Activated naive CD8-positive, alpha-beta T cell treated with anti-CD3 and anti-CD28 coated beads, Interleukin-2, amount 50 U/mL, for 16 hours (primary cell): ENCODE data around the gene GSTO2.

Experiments
- DNase-seq: peaks from one replicate; pipeline ENCODE4 v3.0.0-alpha.2; 2020; ENCODE audit warnings: low read depth, low spot score

Gene GSTO2

DNA sequence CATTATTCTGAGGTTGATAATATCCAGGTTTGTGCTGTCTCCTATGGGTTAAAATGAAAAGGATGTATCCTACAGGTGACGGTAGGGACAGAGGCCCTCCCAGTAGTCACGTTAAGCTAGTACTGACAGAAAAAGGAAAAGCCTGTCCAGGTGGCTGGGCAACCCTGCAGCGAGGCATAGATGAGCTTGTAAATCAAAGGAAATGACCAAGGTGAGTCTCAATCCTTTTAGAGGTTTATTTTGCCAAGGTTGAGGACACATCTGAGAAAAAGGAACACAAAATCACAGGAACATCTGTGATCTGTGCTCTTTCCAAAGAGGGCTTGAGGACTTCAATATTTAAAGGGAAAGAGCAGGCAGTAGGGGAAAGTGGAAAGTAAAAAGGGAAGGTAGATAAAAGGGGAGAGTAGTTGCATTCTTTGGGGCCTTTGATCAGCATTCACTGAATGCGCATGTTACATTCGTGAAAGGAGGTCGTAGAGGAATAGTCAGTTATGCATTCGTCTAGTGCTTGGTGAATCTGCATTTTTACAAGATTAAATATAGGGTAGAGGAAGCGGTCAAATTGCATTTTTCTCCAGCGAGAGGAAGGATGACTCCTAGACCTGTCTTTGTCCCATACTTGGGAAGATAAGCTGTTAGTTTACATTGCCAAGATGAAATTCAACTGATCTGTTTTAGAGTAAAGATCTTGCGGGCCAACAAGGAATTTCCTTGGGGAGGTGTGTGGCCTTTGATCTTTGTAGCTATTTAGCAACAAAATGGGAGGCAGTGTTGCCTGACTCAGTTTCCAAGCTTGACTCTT is 15.2 kb upstream of the GSTO2 start:
- DNase-seq = no peak

DNA sequence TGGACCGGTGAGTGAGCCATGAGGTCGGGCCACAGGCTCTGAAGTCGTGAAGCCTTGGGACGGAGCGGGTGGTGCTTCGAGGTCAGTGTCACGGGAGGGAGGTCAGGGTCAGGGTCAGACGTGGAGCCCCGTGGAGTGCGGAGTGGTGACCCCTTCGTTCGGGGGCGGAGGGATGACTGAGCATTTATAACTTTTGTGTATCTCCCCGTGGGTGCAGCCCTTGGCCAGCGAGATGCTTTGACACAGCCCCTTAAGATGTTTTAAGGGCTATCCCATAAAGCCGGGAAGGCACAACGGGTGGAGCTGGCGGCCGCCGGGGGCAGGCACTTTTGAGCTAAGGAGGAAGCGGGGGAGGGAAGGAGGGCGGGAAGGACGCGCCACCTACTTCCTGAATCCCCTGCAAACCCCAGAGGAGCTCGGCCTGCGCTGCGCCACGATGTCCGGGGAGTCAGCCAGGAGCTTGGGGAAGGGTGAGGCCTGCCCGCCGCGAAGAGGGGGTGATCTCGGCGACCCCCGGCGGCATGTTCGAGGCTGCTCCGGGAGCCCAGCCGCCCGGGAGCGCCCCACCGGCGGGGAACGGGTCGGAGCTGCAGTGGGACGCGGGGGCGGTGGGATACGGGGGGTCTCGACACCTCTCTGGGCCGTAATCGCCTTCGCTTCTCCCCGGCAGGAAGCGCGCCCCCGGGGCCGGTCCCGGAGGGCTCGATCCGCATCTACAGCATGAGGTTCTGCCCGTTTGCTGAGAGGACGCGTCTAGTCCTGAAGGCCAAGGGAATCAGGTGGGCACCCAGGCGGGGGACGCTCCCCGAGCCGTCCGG is 14.3 kb upstream of the GSTO2 start, which contains the start of gene GSTO1:
Gene GSTO1 (plus strand): TSS at position 400 of the 818 bp plus-strand sequence. CDS start 37 bp downstream, at position 437.
- no peak for DNase-seq

DNA sequence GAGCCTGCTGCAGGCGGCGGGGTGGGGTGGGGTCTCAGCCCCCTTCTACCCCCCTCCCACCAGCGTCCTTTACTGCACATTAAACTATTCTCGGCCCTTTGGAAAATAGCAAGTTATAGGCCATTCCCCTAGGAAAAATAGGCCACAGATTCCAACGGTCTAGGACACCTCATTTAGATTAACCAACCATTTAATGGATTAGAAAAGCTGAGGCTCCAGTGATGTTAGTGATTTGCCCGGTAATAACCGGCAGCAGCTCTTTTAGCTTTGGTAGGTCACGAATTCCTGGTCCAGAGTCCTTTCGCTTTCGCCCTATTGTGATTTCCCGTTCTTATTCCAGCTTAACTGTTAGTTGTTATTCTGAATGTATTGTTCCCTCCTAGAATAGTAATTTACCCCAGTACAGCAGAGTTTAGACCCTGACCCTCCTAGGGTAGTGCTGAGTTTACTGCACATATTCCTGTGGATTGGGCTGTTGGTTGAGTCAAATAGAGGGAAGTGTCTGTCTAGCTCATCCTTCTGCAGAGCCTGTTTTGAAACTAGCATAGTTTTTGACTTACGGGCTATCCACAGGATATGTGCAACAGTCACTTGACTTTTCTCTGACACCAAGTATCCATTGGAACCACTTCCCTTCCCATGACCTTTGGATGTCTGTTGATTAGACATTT is 13.5 kb upstream of the GSTO2 start:
- DNase-seq = no peak

DNA sequence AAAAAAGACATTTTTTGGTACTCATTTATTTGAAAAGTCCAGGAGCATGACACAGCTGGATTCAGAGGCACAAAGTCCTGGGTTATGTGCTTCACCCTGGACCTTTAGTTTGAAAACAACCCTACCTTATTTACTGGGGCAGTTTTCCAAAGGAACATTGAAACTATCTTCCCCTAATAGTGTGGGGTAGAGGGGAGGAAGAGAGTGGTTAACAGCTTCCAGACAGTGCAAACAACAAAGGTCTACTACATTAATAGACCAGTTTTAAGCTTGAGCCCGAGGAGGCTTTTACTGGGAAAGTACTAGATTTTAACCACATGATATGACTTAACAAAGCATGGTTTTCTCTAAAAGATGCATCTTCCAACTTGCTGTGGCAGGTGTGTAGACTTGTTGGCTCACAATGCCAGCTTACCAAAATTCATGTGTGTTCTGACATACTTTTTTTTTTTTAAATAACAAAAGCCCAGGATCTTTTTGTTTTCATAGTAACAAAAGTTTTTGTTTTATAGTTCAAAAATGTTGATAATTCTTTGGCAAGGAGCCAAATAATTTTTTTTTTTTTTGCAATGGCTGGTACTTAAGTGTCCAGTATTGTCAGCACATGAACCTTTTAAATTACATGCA is 12.5 kb upstream of the GSTO2 start:
- no peak for DNase-seq

DNA sequence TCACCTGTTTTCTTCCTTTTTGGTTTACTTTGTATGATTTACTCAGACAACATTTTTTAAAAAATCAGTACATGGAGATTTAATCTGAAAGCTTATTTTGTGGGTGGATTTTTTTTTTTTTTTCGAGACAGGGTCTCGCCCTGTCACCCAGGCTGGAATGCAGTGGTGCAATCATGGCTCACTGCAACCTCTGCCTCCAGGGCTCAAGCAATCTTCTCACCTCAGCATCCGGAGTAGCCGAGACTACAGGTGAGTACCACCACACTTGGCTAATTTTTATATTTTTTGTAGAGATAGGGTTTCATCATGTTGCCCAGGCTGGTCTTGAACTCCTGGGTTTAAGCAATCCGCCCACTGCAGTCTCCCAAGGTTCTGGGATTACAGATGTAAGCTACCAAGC is 11.7 kb upstream of the GSTO2 start:
- DNase-seq = no peak

DNA sequence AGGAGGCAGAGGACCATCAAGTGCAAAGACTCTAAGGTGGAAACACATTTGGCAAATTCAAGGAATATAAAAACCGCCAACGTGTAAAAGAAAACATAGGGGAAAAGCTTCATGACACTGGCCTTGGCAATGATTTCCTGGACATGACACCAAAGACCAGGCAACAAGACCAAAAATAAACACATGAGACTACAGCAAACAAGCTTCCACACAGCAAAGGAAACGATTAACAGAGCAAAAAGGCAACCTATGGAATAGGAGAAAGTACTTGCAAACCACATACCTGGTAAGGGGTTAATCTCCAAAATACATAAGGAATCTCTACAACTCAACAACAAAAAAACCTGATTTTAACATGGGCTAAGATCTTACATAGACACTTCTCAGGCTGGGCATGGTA is 10.8 kb upstream of the GSTO2 start:
- DNase-seq = no peak

DNA sequence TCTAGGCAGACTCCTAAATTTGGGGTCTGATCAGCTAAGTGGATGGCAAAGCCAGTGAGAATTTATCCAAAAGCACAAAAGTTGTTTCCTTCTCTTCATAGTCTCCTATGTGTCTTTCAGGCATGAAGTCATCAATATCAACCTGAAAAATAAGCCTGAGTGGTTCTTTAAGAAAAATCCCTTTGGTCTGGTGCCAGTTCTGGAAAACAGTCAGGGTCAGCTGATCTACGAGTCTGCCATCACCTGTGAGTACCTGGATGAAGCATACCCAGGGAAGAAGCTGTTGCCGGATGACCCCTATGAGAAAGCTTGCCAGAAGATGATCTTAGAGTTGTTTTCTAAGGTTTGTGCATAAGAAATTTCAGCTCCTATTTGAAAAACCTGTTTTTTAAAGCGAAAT is 9.5 kb upstream of the GSTO2 start:
- no peak for DNase-seq

DNA sequence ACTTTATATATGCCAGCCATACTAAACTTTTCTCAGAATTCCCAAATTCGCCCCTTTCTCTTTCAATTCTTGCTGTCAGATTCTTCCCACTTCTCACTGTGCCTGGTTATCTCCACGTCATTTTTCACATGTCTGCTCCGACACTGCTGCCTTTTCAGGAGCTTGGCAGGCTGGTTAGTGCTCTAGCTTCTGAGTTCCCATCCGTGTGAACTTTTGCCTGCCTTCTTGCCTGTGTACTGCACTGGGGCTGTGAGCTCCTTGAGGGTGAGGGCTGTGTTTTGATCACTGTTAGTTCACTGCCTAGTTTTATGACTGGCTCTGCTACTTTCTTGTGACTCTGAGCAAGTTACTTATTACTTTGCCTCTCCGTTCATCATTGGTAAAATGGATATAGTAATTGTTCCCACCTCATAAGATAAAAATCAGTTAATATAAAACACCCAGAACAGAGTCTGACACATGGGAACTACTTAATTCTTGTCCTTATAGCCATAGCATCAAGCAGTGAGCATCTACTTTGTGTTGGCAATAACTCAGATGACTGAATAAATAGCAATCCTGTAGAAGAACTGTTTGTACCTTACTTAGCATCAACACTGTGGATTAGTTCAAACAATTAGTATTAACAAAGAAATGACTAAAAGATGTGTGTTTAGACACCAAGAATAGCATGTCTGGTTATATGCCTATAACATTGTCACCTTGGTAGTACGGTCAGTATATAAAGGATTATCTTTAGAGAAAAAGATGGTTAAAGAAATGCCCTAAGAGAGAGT is 8.8 kb upstream of the GSTO2 start:
- no peak for DNase-seq

DNA sequence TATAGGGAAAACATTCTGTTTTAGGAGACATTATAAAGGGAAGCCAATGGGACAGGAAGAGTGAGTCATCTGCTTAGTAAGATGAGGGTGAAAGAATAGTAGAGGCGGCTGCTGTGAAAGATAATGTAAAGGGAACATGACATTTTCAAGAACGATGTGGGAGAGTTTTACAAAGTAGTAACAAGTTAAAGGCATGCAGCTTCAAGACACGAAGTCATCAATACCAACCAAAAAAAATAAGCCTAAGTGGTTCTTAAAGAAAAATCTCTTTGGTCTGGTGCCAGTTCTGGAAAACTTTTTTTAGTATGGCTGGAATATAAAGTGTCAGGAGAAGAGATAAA is 8.2 kb upstream of the GSTO2 start:
- no peak for DNase-seq

DNA sequence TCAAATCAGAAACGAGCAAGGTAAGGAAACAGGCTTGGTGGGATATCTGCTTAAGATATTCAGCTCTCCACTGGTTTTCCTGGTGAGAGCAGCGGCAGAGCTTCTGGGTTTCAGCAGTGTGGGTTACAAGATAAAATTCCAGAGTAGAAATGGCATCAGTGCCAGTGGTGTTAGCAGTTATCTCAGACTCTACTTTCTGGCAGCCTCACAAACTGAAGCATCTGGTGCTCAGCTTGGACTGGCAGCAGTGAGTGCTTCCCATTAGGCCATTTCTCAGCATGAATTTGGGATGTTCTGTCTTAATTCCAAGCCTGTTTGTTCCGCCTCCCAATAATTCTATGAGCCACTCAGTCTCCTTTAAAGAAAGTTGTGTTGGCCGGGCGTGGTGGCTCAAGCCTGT is 6.9 kb upstream of the GSTO2 start:
- no peak for DNase-seq

DNA sequence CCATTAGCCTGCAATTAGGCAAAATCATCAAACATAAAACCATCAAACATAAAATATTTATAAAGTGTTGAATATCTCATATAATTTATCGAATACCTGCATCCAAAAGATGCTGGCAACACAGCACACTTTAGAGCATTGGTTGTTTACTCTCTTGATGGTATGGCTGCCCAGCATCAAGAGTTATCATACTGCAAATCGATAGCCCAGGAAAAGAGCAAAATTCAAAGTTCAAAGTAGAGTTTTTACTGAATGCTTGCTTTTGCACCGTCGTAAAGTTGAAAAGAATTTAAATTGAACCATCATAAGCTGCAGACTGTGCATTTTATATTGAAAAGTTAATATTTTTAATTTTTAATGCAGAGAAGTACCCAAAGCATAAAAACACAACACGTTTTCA is 4.2 kb upstream of the GSTO2 start:
- DNase-seq = no peak

DNA sequence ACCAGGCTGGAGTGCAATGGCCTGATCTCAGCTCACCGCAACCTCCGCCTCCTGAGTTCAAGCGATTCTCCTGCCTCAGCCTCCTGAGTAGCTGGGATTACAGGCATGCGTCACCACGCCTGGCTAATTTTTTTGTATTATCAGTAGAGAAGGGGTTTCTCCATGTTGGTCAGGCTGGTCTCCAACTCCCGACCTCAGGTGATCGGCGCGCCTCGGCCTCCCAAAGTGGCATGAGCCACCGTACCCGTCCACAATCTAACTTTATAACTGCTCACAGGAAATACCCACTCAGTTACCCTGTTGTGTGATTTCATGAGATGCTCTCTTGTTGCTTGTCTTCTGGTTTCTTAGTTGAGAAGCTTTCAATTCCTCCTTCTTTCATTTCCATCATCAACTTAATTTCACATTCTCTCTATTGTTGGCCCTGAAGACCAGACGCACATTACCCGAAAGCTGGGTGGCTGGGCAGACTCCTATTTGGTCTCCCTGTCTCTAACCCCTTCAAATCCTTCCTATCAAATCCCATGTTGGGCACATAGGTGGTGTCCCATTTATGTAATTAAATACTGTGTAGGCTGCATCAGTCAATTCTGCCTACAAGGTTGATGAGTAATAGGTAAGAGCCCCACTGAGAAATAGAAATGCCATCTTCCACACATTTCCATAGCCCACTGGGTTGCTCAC is 1.1 kb upstream of the GSTO2 start:
- no peak for DNase-seq

DNA sequence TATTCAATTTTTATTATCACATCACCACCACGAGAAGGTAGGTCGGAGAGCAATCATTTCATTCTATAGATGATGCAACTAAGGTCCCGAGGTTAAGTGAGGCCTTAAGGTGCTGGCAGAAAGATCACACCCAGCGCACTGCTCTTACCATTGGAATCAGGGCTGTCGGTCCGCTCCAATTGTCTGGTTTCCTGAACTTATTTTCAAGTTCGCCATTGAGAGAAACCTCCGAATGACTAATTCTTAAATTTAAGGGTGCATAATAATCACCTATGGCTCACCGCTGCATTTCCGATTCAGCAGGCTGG is 625 bp upstream of the GSTO2 start:
- DNase-seq = no peak

DNA sequence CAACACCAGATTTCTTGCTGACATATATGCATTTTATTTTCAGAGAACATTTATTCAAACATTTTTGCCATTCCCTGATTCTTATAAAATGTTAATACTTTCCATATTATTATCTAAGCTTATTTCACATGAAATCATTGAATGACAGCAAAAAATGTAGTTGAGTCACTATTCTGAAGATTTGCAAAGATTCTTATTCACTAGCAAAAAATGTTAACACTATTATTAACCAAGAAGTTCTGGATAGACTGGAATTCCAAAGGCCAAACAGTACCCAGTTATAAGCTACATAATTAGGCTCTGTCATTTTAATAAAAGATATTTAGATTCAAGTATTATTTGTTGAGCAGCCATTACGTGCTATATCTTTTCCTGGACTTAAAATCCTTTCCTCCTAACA is 4.3 kb downstream of the GSTO2 start:
- DNase-seq = no peak

DNA sequence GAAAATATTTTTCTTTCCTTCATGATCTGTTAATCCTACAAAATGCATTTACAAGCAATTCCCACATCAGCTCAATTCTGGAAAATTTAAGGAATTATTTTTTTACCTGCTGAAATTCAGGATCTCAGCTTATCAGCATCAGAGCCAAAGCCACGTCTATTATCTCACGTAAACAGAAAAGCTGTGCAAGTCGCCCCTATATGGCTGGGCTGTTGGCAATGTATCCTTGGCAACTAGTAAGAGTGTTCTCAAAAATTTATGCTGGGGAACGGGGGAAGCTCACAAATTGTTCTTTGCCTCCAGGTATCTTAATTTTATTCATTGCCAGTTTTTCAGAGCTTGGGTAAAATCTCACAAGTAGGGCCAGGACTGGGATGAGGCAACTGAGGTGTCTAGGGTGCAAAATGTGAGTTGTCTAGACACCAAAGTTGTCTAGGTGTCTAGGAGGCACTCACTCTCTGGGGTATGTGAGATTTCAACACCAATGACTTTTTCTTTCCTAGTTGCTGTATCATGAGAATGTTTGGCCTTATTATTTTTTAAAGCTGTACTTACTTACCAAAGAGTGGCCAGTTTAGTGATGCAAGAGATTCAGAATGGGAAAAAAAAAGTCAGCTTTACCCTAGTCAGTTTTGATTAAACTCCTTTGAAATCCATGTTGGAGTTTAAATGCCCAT is 5.1 kb downstream of the GSTO2 start:
- DNase-seq = no peak

DNA sequence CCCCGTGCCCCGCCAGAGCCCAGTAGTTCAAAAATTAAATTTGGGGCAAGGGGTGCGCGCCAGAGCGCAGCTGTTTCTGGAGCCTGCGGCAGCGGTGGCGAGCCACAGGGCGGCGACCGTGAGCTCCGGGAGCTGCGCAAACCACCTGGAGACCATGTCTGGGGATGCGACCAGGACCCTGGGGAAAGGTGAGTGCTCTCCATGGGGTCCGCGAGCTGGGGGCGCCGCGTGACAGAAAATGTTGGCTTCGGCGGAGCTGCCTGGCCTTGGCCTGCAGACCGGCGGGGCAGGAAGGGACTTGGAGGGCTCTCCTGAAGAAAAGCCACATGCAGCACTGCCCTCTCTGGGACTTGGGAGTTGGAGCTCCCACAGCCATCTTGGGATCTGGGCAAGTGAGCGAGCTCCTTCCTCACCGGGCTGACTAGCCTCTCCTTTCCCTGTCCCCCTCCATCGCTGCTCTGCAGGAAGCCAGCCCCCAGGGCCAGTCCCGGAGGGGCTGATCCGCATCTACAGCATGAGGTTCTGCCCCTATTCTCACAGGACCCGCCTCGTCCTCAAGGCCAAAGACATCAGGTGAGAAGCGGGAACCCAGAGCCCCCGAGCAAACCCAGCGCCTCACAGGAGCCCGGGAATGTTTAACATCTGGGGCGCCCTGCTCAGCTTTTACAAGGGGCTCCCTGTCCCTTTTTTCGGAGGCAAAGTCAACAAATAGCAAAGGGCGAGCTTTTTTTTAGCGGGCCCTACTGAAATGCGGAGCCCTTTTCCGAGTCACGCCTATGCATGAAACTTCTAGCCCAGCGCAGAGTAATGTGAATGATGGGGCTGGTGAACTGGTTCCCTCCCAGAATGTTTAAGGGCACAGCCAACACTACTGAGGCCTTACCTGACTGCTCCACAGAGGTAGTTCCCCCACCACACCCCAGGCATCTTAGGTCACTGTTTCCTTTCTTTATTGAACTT is 6.1 kb downstream of the GSTO2 start:
- DNase-seq = no peak

DNA sequence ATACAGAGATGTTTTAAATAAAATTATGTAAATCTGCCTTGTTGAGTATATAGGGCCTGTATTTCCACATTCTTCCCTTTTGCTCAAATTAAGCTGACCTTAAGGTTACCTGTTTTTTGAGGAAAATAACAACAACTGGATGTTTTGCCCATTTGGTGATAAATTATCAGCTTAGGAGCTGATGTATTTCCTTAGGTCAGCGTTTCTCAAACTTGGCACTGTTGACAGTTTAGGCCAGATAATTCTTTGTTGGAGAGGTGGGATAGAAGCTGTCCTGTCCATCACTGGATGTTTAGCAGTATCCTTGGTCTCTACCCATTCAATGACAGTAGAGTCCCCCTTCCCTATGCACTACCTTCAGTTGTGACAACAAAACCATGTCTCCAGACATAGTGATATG is 7.2 kb downstream of the GSTO2 start:
- DNase-seq = no peak

DNA sequence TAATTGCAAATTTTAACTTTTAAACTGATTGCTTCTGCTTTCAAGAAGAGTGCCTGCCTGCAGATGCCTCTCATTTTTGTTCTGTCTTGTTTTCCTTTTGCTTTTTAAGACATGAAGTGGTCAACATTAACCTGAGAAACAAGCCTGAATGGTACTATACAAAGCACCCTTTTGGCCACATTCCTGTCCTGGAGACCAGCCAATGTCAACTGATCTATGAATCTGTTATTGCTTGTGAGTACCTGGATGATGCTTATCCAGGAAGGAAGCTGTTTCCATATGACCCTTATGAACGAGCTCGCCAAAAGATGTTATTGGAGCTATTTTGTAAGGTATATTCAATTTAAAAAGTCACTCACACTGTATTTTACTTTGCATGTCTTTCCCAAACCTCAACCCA is 8.8 kb downstream of the GSTO2 start:
- DNase-seq = no peak

DNA sequence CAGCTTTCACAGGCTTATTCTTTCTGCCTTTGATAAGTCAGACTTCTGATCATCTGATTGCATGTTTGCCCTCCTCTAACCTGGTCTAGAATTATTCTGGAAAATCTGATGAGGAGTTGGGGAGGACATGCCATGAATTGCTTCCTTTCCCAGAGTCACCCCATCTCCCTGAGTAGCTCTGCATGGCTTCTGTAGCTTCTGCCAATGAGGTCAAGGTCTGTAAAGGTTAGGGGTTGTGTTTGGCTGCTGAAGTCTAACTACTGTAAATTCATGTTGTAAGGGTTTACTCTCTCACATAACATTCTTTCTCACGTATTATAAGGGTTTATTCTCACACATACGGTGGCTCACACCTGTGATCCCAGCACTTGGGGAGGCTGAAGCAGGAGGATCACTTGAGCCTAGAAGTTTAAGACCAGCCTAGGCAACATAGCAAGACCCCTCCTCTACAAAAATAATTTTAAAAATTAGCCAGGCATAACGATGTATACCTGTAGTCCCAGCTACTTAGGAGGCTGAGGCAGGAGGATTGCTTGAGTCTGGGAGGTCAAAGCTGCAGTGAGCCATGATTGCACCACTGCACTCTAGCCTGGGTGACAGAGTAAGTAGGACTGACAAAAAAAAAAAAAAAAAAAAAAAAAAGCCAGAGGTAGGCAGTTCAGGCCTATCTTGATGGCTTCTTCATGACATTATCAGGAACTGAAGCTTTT is 10.7 kb downstream of the GSTO2 start:
- no peak for DNase-seq
